K562 (cell line): ENCODE results near the gene ATF6B. TPM values are rescaled to one million over a fixed set of nuclear protein-coding genes. Genes with fewer than 3 reads are reported as not detected.

ENCODE experiments used
- ARHGAP35 ChIP-seq: fragments of 450-650 bp; IDR thresholded peaks from 2 replicates; pipeline ENCODE4 v1.6.1; 2018; ENCODE audit not compliant: partially characterized antibody
- ATF7 ChIP-seq: fragments of 450-650 bp; IDR thresholded peaks from 2 replicates; pipeline ENCODE4 v1.7.1; 2014; ENCODE audit warnings: mild to moderate bottlenecking, moderate library complexity
- ERF ChIP-seq: fragments of 450-650 bp; formaldehyde crosslinking; IDR thresholded peaks from 2 replicates; pipeline ENCODE4 v1.4.0; 2020; ENCODE audit warnings: mild to moderate bottlenecking, mixed read lengths
- FIP1L1 ChIP-seq: fragments of 200-400 bp; formaldehyde crosslinking; IDR thresholded peaks from 2 replicates; pipeline ENCODE4 v1.6.1; 2018; ENCODE audit warnings: mild to moderate bottlenecking, low read depth, low read length; ENCODE audit not compliant: poor library complexity, severe bottlenecking
- HOMEZ ChIP-seq: fragments of 250-450 bp; sonication (Bioruptor Pico); IDR thresholded peaks from 2 replicates; pipeline ENCODE4 v1.4.0; 2020; ENCODE audit warnings: mild to moderate bottlenecking, moderate library complexity
- IRF1 ChIP-seq: sonication (generic); formaldehyde crosslinking; IDR thresholded peaks from 2 replicates; pipeline ENCODE4 v1.8.0; 2022; ENCODE audit warnings: missing genetic modification reagents, mild to moderate bottlenecking, borderline replicate concordance
- MXD1 ChIP-seq: fragments of 250-450 bp; sonication (Bioruptor Pico); IDR thresholded peaks from 2 replicates; pipeline ENCODE4 v1.8.0; 2021; ENCODE audit warnings: borderline replicate concordance, mild to moderate bottlenecking, moderate library complexity; ENCODE audit not compliant: poor library complexity, severe bottlenecking
- PKNOX1 ChIP-seq: fragments of 450-650 bp; IDR thresholded peaks from 2 replicates; pipeline ENCODE4 v1.6.1; 2016
- RHOXF2B ChIP-seq: fragments of 250-450 bp; sonication (Bioruptor Pico); conservative IDR thresholded peaks from 2 replicates; pipeline ENCODE4 v1.5.1; 2021
- SMARCA4 ChIP-seq: fragments of 450-650 bp; IDR thresholded peaks from 2 replicates; pipeline ENCODE4 v1.6.1; 2016
- ZBED1 ChIP-seq: IDR thresholded peaks from 2 replicates; pipeline ENCODE4 v1.6.1; 2014
- polyA plus RNA-seq, 8 experiments: library from polyadenylated mRNA; depleted of rRNA in 4 of 8; stranded (reverse) in 5 of 8; unstranded in 3 of 8; fragments of >200 nt; fragmentation: Nextera tagmentation in 2 of 8; fragmentation: Illumina TruSeq in 1 of 8; extraction: Ambion mirVana in 2 of 8; extraction: Trizol in 1 of 8; gene quantifications; 2 replicates each; pipeline versions ENCODE4 v1.2.1 to v1.2.3, GENCODE V29; 2011 to 2014; ENCODE audit warnings: inconsistent platforms in 1 of 8, missing spikeins in 1 of 8
- total RNA-seq, 7 experiments: library from RNA; depleted of rRNA in 6 of 7; stranded (reverse); fragments of >200 nt in 6 of 7; fragmentation: Illumina TruSeq in 2 of 7; extraction: Trizol in 2 of 7; gene quantifications; 2 replicates each; pipeline versions ENCODE4 v1.2.1 to v1.2.3, GENCODE V29; 2011 to 2021; ENCODE audit warnings: low replicate concordance in 1 of 7

The ATF6B gene
- total and polyA plus RNA-seq, 9 of the 15 experiments (the other 6 are each of a cell fraction or from before 2014, with no cell fraction given): 20.7 to 131 (median 31.7) TPM

- TF ChIP-seq ZBED1 (no peak), RHOXF2B (CRISPR knock-in tag) (no peak), HOMEZ (CRISPR knock-in tag) (no peak), SMARCA4 (no peak), ATF7 (no peak), ARHGAP35 (no peak), FIP1L1 (no peak), ERF (CRISPR knock-in tag) (no peak), IRF1 (CRISPR knock-in tag) (no peak), PKNOX1 (peak; percentile 74), MXD1 (CRISPR knock-in tag) (no peak)
Observed at GRCh38 chr6:32083812-32084768, 44.0 kb downstream of the ATF6B start (continued).
